SKM-1 treated with dmso at 0.1 percent for 144 hours (cell line): ENCODE results near the gene PHF1.
"Not testable (repeated sequence)": the region's sequence is repeated elsewhere in the genome, so short reads cannot be mapped to it uniquely, and the experiment has no call there.

Experiments
- DNase-seq: peaks from one replicate; lab custom pipeline; 2025; ENCODE audit not compliant: unreplicated experiment; lab: John Stamatoyannopoulos, UW

PHF1 gene

DNA sequence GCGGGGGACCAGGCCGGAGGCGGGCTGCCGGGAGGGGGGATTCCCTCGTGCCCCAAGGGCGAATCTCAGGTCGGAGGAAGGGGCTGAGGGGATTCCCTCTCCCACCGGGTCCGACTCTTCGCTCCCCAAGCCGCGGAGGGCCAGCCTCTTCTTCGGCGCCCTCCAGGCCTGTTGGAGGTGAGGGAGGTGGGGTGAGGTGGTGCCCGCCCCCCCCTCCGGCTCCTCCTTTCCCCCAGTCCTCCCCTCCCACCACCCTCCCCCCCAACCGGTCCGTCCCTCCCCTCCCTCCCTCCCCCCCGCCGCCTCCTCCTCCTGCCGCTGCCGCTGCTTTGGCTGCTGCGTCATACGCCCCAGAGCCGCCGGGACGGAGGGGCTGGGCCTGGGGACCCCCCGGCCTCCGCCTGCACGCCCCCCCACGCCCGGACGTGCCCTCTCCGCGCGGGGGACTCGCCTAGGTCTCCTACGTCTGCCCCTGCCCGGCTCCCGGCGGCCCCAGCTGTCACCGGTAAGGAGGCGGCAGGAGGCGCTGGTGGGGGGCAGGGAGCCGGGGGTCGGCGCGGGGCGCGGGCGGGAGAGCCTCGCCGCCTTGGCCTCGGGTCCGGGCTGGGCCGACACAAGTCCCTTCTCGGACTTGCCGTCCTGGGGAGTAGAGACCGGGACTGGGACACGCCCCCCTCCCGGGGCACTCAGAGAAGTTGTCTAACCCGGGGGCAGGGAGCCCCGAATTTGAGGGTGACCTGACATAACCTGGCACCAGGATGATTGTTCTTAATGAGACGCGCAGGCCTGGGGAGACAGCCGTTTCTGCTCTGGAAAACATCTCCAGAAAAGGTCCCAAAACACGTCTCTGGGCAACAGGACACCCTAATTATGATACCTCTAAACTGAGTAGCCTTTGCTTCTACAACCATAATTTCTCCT lies at the start of gene PHF1:
Gene PHF1, plus strand, starts transcription at position 304 of the 921 bp plus-strand sequence. CDS start 1,250 bp downstream, outside the sequence.
- DNase-seq = peak; percentile 57

- not testable (repeated sequence) for DNase-seq
Observed at GRCh38 chr6:33363486-33363885, 47.3 kb upstream of the PHF1 start.

GRCh38 chr6:33364475-33365205 lies 46.2 kb upstream of the PHF1 start:
- DNase-seq = not testable (repeated sequence)

DNA sequence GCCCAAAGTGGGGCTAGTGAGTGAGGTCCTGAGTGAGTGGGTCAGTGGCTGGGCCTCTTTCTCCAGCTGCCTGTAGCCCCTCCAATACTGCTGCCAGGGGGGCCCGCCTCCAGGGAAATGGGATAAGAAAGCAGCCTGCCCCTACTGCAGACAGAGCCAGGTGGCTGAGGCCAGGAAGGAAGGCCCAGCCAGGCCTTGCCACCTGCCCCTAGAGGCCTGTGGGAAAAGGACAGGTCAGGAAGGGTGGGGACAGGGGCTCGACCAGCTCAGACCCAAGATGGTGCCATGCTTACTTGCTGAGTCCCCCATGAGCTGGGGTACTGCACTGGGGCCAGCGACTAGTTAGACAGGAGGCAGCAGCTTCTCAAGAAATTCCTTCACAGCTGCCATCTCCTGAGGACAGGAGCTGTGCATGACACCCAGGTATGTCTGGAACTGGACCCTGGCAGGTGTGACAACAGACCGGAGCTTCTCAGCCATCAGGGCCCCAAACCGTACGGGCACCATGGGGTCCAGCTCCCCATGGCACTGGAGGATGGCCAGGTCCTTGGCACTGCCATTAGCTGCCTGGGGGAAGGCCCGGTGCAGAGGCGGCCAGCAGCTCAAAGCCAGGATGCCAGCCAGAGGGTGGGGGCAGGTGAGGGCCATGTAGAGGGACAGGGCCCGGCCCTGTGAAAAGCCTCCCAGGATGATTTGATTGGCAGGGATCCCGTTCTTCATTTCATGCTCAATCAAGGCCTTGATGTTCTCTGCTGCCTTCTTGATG lies 45.4 kb upstream of the PHF1 start:
- not testable (repeated sequence) for DNase-seq

GRCh38 chr6:33367009-33367714 lies 43.7 kb upstream of the PHF1 start:
- DNase-seq = no peak

DNA sequence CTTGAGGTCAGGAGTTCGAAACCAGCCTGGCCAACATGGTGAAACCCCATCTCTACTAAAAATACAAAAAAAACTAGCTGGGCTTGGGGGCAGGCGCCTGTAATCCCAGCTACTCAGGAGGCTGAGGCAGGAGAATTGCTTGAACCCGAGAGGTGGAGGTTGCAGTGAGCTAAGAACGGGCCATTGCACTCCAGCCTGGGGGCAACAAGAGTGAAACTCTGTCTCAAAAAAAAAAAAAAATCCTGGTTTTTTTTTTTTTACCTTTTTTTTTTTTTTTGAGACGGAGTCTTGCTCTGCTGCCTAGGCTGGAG lies 43.1 kb upstream of the PHF1 start:
- DNase-seq = not testable (repeated sequence)

- DNase-seq = not testable (repeated sequence)
Observed at GRCh38 chr6:33371901-33372300, 38.9 kb upstream of the PHF1 start.

DNA sequence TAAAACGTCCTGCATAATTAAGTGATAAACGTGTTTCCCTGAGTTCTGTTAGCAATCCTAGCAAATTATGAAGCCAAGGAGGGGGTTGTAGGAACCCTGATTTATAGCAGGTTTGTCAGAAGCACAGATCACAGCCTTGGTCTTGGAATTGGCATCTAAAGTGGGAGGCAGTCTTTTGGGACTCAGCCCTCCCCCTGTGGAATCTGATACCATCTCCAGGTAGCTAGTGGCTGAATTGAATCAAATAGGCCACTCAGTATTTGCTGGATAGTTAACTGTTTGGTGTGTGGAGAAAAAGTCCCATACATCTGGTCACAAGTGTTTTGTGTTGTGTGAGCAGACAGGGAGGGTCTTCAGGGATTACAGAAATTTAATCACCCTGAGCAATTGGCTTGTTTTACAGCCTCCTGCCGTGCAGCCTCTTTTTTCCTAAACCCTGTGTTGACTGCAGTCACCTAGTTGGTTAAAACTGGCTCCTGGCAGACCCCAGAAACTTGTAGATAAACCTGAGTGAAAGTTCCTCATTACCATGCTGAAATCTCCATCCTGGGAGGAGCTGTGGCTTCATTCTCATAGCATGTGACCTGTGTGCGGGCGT lies 38.2 kb upstream of the PHF1 start:
- no peak for DNase-seq

- DNase-seq = no peak
Observed at GRCh38 chr6:33373960-33374910, 36.6 kb upstream of the PHF1 start.

- peak; percentile 43 for DNase-seq
Observed at GRCh38 chr6:33375143-33375671, 35.6 kb upstream of the PHF1 start.

GRCh38 chr6:33377171-33377570 lies 33.6 kb upstream of the PHF1 start:
- DNase-seq = no peak

- not testable (repeated sequence) for DNase-seq
Observed at GRCh38 chr6:33379184-33379583, 31.6 kb upstream of the PHF1 start.

DNA sequence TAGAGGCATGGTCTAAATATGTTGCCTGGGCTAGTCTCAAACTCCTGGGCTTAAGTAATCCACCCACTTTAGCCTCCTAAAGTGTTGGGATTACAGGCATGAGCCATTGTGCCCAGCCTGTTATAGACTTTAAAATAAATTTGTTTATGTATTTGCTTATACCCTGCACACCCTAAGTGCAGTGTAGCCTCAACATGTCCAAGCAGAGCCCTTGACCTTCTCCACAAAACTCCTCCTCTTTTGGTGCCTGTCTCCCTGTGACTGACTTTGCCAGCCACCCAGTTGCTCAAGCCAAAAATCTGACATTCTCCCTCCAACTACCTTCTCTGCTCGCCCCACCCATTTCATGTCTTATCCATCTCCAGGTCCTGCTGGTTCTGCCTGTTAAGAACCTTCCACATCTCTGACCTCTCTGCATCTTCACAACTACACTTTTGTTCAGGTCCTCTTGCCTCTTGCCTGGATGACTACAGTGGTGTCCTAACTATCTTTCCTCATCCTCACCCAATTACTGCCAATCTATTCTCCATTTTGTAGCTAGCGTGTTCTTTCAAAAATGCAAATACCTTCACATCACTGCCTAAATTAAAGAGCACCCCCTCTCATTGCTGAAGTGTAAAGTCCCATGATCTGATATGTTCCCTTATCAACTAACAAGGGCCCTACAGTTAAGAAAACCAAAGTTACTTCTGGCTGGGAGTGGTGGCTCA lies 30.4 kb upstream of the PHF1 start:
- no peak for DNase-seq

GRCh38 chr6:33383427-33384185 lies 27.2 kb upstream of the PHF1 start:
- DNase-seq = no peak

GRCh38 chr6:33384581-33385020 lies 26.2 kb upstream of the PHF1 start:
- DNase-seq = no peak

DNA sequence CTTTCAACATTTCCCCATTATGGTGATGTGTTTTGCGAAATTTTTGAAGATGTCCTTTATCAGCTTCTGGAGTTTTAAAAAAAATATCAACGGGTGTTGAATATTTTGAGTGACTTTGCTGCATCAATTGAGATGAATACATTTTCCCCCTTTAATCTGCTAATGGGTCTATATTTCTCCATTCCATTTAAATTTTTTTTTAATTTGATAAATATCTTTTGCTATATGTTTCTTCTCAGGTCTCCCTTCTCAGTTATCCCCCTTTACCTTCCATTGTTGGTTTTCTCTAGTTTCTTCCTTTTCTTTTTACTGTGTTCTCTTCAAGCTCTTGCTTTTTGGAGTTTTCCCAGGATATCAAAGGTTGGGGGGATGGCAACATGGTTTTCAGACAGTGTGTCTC lies 20.6 kb upstream of the PHF1 start:
- DNase-seq = no peak

DNA sequence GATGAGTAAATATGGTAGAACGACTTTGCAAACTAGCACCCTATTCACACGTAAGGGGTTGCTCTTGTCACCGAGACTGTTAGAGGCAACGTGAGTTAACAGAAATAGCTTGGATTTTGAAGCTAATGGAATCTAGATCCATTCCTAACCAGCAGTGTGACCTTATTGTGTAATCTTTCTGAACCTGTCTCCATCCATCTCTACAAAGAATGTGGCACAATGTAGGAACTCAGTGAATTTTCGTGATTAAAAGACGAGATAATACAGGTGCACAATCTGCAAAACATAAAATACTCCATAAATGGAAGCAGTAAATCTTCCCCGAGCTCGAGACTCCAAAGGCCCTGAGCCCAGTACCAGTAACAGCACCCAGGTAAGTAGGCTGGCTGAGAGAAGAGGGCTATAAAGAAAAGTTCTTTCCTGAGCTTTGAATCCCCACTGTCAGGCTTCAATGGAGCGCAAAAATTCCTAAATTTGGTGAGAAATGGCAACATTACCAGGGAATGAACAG lies 20.0 kb upstream of the PHF1 start:
- no peak for DNase-seq
